ENCODE measurements around the gene ZNF281.
A peak's percentile ranks its signal among the peaks of the same experiment; 100 is the strongest.
"Not testable (repeated sequence)": the region's sequence is repeated elsewhere in the genome, so short reads cannot be mapped to it uniquely, and the experiment has no call there.

Gene ZNF281

GRCh38 chr1:200363264-200363933, 46.4 kb downstream of the ZNF281 start:
- H3K4me3 ChIP-seq (replicated peaks in 1 of 2; ENCODE audit: low read depth in 2 of 2, low read length in 2 of 2): no peak overlapping the region
- no peak for TF ChIP-seq CTCF (IDR thresholded peaks at IDR 0.05; ENCODE audit: low read depth, low read length)
- DNase-seq (ENCODE audit: low read depth in 2 of 2): no peak

GRCh38 chr1:200362421-200362820, 47.4 kb downstream of the ZNF281 start:
- TF ChIP-seq CTCF (IDR thresholded peaks at IDR 0.05; ENCODE audit: low read depth, low read length): no peak
- H3K4me3 ChIP-seq (replicated peaks in 1 of 2; ENCODE audit: low read depth in 2 of 2, low read length in 2 of 2): no peak overlapping the region
- no peak for DNase-seq (ENCODE audit: low read depth in 2 of 2)

GRCh38 chr1:200359610-200360163, 50.1 kb downstream of the ZNF281 start:
- no peak overlapping the region for H3K4me3 ChIP-seq (replicated peaks in 1 of 2; ENCODE audit: low read depth in 2 of 2, low read length in 2 of 2)
- no peak for TF ChIP-seq CTCF (IDR thresholded peaks at IDR 0.05; ENCODE audit: low read depth, low read length)
- peak; percentile 43 to 87 for DNase-seq (ENCODE audit: low read depth in 2 of 2)

GRCh38 chr1:200357925-200358324, 51.9 kb downstream of the ZNF281 start:
- not testable (repeated sequence) for H3K4me3 ChIP-seq (replicated peaks in 1 of 2; ENCODE audit: low read depth in 2 of 2, low read length in 2 of 2); DNase-seq (ENCODE audit: low read depth in 2 of 2)

- H3K4me3 ChIP-seq (replicated peaks in 1 of 2; ENCODE audit: low read depth in 2 of 2, low read length in 2 of 2): no peak overlapping the region
- no peak for DNase-seq (ENCODE audit: low read depth in 2 of 2)
- no peak for TF ChIP-seq CTCF (IDR thresholded peaks at IDR 0.05; ENCODE audit: low read depth, low read length)
These were observed 54.0 kb downstream of the ZNF281 start for GRCh38 chr1:200355801-200356200.
